A549 (cell line): ENCODE data around the gene PNPO.

Experiments used
- CEBPB ChIP-seq, 2 experiments: fragments of >200 bp in 1 of 2; sonication (Bioruptor Twin) in 1 of 2; formaldehyde crosslinking in 1 of 2; IDR thresholded peaks; 2 replicates each; pipeline ENCODE4 v1.6.1; 2012 to 2016
- CHD4 ChIP-seq: fragments of 200-600 bp; sonication (generic); IDR thresholded peaks from 2 replicates; pipeline ENCODE4 v1.6.1; 2016; ENCODE audit warnings: antibody characterized with exemption, mild to moderate bottlenecking, borderline replicate concordance
- EHMT2 ChIP-seq: fragments of 200-600 bp; sonication (generic); IDR thresholded peaks from 2 replicates; pipeline ENCODE4 v1.6.1; 2016; ENCODE audit warnings: antibody characterized with exemption, low read depth, mild to moderate bottlenecking, moderate library complexity
- MAFK ChIP-seq: fragments of 450-650 bp; IDR thresholded peaks from 2 replicates; pipeline ENCODE4 v1.6.1; 2014; ENCODE audit not compliant: partially characterized antibody
- MAZ ChIP-seq: fragments of 150-350 bp; IDR thresholded peaks from 2 replicates; pipeline ENCODE4 v1.6.1; 2014; ENCODE audit warnings: antibody characterized with exemption, low read depth, low read length, borderline replicate concordance
- NR3C1 ChIP-seq: fragments of >200 bp; sonication (Bioruptor Twin); formaldehyde crosslinking; IDR thresholded peaks from 3 replicates; pipeline ENCODE4 v1.6.1; 2017
- POLR2A ChIP-seq: IDR thresholded peaks from 2 replicates; pipeline ENCODE4 v1.6.1; 2012; ENCODE audit warnings: mild to moderate bottlenecking, low read length
- TF ChIP-seq, protein P1 (sequence below): IDR thresholded peaks from 2 replicates; pipeline ENCODE4 v1.6.1; 2012
- TF ChIP-seq, protein P2 (sequence below): fragments of >200 bp; sonication (Bioruptor Twin); formaldehyde crosslinking; IDR thresholded peaks from 3 replicates; pipeline ENCODE4 v1.5.1; 2016
- TF ChIP-seq, protein P3 (sequence below): fragments of 200-600 bp; sonication (generic); IDR thresholded peaks from 2 replicates; pipeline ENCODE4 v1.6.1; 2016; ENCODE audit warnings: antibody characterized with exemption, mild to moderate bottlenecking, moderate library complexity

DNA sequence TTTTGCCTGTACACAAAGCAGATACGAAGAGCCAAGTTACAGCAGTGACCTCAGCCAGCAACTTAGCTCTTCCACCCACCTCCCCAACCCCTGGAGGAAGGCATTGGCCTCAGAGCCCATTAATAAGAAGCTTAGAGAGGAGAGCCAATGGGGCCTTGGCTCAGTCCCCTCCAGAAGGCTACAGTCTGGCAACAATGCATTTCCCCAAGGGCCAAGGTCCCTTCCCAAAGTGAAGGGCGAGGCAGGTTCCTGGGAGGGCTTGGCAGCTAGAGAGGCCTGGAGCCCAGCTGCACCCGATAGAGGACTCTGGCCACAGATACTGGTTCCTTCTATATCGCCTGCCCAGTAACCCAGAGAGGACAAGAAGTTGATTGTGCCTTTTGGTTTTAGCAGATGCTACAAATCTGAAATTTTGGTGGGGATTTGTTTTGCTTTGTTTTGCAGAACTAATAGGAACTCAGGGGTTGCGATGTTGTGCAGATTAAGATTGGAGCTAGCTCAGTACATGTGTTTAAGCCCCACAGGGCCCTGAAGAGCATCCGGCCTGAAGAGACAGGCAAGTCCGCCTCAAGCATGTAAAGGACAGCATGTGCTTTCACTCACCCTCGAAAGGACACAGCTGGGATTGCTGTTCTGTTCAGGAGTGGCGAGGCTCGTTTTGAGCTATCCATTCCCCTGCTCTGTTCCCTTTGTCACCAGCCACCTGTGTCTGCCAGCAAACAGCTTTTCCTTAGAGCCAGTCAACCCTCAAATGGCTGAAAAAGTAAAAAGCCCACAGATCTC lies 12.0 kb upstream of the PNPO start:
- TF ChIP-seq, protein P1, sequence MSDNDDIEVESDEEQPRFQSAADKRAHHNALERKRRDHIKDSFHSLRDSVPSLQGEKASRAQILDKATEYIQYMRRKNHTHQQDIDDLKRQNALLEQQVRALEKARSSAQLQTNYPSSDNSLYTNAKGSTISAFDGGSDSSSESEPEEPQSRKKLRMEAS = no peak
- TF ChIP-seq, protein P2, sequence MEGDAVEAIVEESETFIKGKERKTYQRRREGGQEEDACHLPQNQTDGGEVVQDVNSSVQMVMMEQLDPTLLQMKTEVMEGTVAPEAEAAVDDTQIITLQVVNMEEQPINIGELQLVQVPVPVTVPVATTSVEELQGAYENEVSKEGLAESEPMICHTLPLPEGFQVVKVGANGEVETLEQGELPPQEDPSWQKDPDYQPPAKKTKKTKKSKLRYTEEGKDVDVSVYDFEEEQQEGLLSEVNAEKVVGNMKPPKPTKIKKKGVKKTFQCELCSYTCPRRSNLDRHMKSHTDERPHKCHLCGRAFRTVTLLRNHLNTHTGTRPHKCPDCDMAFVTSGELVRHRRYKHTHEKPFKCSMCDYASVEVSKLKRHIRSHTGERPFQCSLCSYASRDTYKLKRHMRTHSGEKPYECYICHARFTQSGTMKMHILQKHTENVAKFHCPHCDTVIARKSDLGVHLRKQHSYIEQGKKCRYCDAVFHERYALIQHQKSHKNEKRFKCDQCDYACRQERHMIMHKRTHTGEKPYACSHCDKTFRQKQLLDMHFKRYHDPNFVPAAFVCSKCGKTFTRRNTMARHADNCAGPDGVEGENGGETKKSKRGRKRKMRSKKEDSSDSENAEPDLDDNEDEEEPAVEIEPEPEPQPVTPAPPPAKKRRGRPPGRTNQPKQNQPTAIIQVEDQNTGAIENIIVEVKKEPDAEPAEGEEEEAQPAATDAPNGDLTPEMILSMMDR = no peak
- no peak for TF ChIP-seq NR3C1
- no peak for TF ChIP-seq EHMT2
- TF ChIP-seq MAFK = no peak
- TF ChIP-seq CEBPB (IDR thresholded peaks at IDR 0.05) = no peak
- TF ChIP-seq CHD4 = no peak
- no peak for TF ChIP-seq POLR2A
- TF ChIP-seq, protein P3, sequence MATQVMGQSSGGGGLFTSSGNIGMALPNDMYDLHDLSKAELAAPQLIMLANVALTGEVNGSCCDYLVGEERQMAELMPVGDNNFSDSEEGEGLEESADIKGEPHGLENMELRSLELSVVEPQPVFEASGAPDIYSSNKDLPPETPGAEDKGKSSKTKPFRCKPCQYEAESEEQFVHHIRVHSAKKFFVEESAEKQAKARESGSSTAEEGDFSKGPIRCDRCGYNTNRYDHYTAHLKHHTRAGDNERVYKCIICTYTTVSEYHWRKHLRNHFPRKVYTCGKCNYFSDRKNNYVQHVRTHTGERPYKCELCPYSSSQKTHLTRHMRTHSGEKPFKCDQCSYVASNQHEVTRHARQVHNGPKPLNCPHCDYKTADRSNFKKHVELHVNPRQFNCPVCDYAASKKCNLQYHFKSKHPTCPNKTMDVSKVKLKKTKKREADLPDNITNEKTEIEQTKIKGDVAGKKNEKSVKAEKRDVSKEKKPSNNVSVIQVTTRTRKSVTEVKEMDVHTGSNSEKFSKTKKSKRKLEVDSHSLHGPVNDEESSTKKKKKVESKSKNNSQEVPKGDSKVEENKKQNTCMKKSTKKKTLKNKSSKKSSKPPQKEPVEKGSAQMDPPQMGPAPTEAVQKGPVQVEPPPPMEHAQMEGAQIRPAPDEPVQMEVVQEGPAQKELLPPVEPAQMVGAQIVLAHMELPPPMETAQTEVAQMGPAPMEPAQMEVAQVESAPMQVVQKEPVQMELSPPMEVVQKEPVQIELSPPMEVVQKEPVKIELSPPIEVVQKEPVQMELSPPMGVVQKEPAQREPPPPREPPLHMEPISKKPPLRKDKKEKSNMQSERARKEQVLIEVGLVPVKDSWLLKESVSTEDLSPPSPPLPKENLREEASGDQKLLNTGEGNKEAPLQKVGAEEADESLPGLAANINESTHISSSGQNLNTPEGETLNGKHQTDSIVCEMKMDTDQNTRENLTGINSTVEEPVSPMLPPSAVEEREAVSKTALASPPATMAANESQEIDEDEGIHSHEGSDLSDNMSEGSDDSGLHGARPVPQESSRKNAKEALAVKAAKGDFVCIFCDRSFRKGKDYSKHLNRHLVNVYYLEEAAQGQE = no peak
- TF ChIP-seq MAZ = no peak
